ENCODE data around the gene PHF19.

GRCh38 chr9:120917929-120918762, 41.2 kb upstream of the PHF19 start:
- TF ChIP-seq ZNF274 (IDR thresholded peaks at IDR 0.05; ENCODE audit: low read depth, low read length) (no peak), SUZ12 (IDR thresholded peaks at IDR 0.05; ENCODE audit: extremely low read depth, insufficient read depth, insufficient read length) (no peak), YY1 (IDR thresholded peaks at IDR 0.05; ENCODE audit: insufficient read depth, insufficient read length) (no peak)
